H1 (cell line): ENCODE data around the gene GPR141. TPM values are rescaled to one million over a fixed set of nuclear protein-coding genes. Genes with fewer than 3 reads are reported as not detected.

Experiments used
- CTCF ChIA-PET: fragments of 300-600 bp; sonication (Branson Sonifier 250); formaldehyde crosslinking; loops from one replicate; lab custom pipeline; 2021; ENCODE audit not compliant: partially characterized antibody; lab: Charles Lee
- POLR2A ChIA-PET: fragments of 300-600 bp; sonication (Branson Sonifier 250); formaldehyde crosslinking; loops from one replicate; lab custom pipeline; 2021; ENCODE audit warnings: inconsistent platforms; ENCODE audit not compliant: partially characterized antibody; lab: Charles Lee
- DNase-seq, 2 experiments: peaks; one replicate each; pipeline versions ENCODE4 v3.0.0 to v3.0.0-alpha.2; 2010 to 2022; ENCODE audit warnings: low spot score in 2 of 2, low read depth in 1 of 2, mixed read lengths in 1 of 2
- FAIRE-seq: peaks from 2 replicates; lab custom pipeline; 2011; peaks lifted over from hg19 to GRCh38; lab: Jason Lieb, UNC
- H2AFZ ChIP-seq: 2 replicates; pipeline ENCODE4 v1.8.1; 2012; ENCODE audit warnings: low read length, inconsistent platforms
- H2AK5ac ChIP-seq: 2 replicates; pipeline ENCODE4 v1.6.1; 2013; ENCODE audit warnings: low read depth, low read length
- H2BK120ac ChIP-seq: replicated peaks from 2 replicates; pipeline ENCODE3; 2013; ENCODE audit warnings: low read depth, low read length, inconsistent platforms
- H2BK12ac ChIP-seq: 2 replicates; pipeline ENCODE4 v1.6.1; 2013; ENCODE audit warnings: low read depth, low read length
- H2BK15ac ChIP-seq: 2 replicates; pipeline ENCODE4 v1.6.1; 2013; ENCODE audit warnings: low read length
- H2BK20ac ChIP-seq: 2 replicates; pipeline ENCODE4 v1.6.1; 2013; ENCODE audit warnings: low read length
- H2BK5ac ChIP-seq: 2 replicates; pipeline ENCODE4 v1.6.1; 2013; ENCODE audit warnings: low read depth, low read length
- H3K14ac ChIP-seq: 2 replicates; pipeline ENCODE4 v1.6.1; 2013; ENCODE audit warnings: inconsistent platforms; ENCODE audit not compliant: insufficient read length
- H3K18ac ChIP-seq: 2 replicates; pipeline ENCODE4 v1.6.1; 2013; ENCODE audit warnings: low read length; ENCODE audit errors: extremely low read depth
- H3K23ac ChIP-seq: 2 replicates; pipeline ENCODE4 v1.6.1; 2013; ENCODE audit warnings: inconsistent platforms; ENCODE audit not compliant: insufficient read length
- H3K23me2 ChIP-seq: 2 replicates; pipeline ENCODE4 v1.6.1; 2013; ENCODE audit warnings: low read depth, low read length
- H3K27ac ChIP-seq: 2 replicates; pipeline ENCODE4 v1.6.1; 2011; ENCODE audit warnings: low read depth, low read length, inconsistent platforms
- H3K27me3 ChIP-seq, 4 experiments: replicated peaks in 1 of 4; 1 replicate in 1 of 4; 2 replicates in 3 of 4; pipeline versions ENCODE4 v1.6.1 to v1.8.1; 2011 to 2013; ENCODE audit warnings: low read length in 3 of 4, mild to moderate bottlenecking in 3 of 4, inconsistent platforms in 2 of 4, mixed read lengths in 2 of 4, moderate library complexity in 1 of 4; ENCODE audit not compliant: control insufficient read depth in 3 of 4, insufficient read depth in 3 of 4; ENCODE audit errors: extremely low read depth in 1 of 4
- H3K36me3 ChIP-seq, 4 experiments: 2 replicates each; pipeline versions ENCODE4 v1.6.1 to v1.8.1; 2011 to 2013; ENCODE audit warnings: mild to moderate bottlenecking in 4 of 4, low read length in 3 of 4, moderate library complexity in 2 of 4, control low read depth in 1 of 4, inconsistent platforms in 1 of 4; ENCODE audit not compliant: insufficient read depth in 4 of 4, control insufficient read depth in 2 of 4
- H3K4ac ChIP-seq: replicated peaks from 2 replicates; pipeline ENCODE3; 2013; ENCODE audit warnings: low read length, low read depth, mixed read lengths, inconsistent platforms; ENCODE audit not compliant: insufficient read length
- H3K4me1 ChIP-seq, 4 experiments: replicated peaks in 1 of 4; 1 replicate in 1 of 4; 2 replicates in 3 of 4; pipeline versions ENCODE4 v1.6.1 to v1.8.1; 2011 to 2013; ENCODE audit warnings: low read length in 3 of 4, inconsistent platforms in 2 of 4, mixed read lengths in 1 of 4; ENCODE audit not compliant: insufficient read depth in 4 of 4, control insufficient read depth in 3 of 4
- H3K4me2 ChIP-seq, 2 experiments: 2 replicates each; pipeline versions ENCODE4 v1.6.1 to v1.8.1; 2011 to 2013; ENCODE audit warnings: low read depth in 2 of 2, low read length in 2 of 2, control low read depth in 1 of 2, inconsistent platforms in 1 of 2, mild to moderate bottlenecking in 1 of 2; ENCODE audit not compliant: insufficient read depth in 1 of 2
- H3K4me3 ChIP-seq, 4 experiments: fragments of 200-600, 300-600 bp in 1 of 4; sonication (generic), shearing (Covaris generic), sonication (Bioruptor Twin) in 1 of 4; 2 replicates each; pipeline versions ENCODE4 v1.5.1 to v1.8.1; 2011 to 2016; ENCODE audit warnings: low read length in 4 of 4, low read depth in 3 of 4, control low read depth in 2 of 4, inconsistent platforms in 2 of 4, mild to moderate bottlenecking in 2 of 4, mixed read lengths in 1 of 4, moderate library complexity in 1 of 4; ENCODE audit not compliant: insufficient read depth in 2 of 4; ENCODE audit errors: extremely low read depth in 1 of 4
- H3K56ac ChIP-seq: replicated peaks from 2 replicates; pipeline ENCODE3; 2013; ENCODE audit warnings: low read depth, mild to moderate bottlenecking, mixed read lengths, low read length, inconsistent platforms; ENCODE audit not compliant: insufficient read length
- H3K79me1 ChIP-seq: 2 replicates; pipeline ENCODE4 v1.6.1; 2013; ENCODE audit warnings: low read depth, low read length, control low read depth
- H3K79me2 ChIP-seq, 2 experiments: 2 replicates each; pipeline versions ENCODE4 v1.6.1 to v1.8.1; 2012 to 2013; ENCODE audit warnings: low read length in 2 of 2, mild to moderate bottlenecking in 2 of 2, inconsistent platforms in 1 of 2; ENCODE audit not compliant: insufficient read depth in 2 of 2, control insufficient read depth in 1 of 2
- H3K9ac ChIP-seq, 4 experiments: replicated peaks in 1 of 4; 1 replicate in 1 of 4; 2 replicates in 3 of 4; pipeline versions ENCODE4 v1.6.1 to v1.8.1; 2011 to 2013; ENCODE audit warnings: low read depth in 3 of 4, low read length in 3 of 4, control low read depth in 2 of 4, mild to moderate bottlenecking in 2 of 4, moderate library complexity in 2 of 4, inconsistent platforms in 1 of 4; ENCODE audit errors: extremely low read depth in 1 of 4
- H3K9me3 ChIP-seq, 2 experiments: 2 replicates each; pipeline versions ENCODE4 v1.6.1 to v1.8.1; 2012 to 2013; ENCODE audit warnings: mild to moderate bottlenecking in 2 of 2, moderate library complexity in 2 of 2, control low read depth in 1 of 2, inconsistent platforms in 1 of 2, low read depth in 1 of 2, low read length in 1 of 2, mixed read lengths in 1 of 2; ENCODE audit not compliant: insufficient read depth in 2 of 2
- H4K20me1 ChIP-seq, 2 experiments: replicated peaks in 1 of 2; 2 replicates each; pipeline versions ENCODE3 to v1.8.1; 2011 to 2013; ENCODE audit warnings: inconsistent platforms in 2 of 2, low read length in 2 of 2, mild to moderate bottlenecking in 1 of 2; ENCODE audit not compliant: insufficient read depth in 2 of 2, control insufficient read depth in 1 of 2
- H4K5ac ChIP-seq: 2 replicates; pipeline ENCODE4 v1.6.1; 2013; ENCODE audit warnings: low read length, low read depth, mixed read lengths, inconsistent platforms; ENCODE audit not compliant: insufficient read length
- H4K8ac ChIP-seq: 2 replicates; pipeline ENCODE4 v1.8.0; 2013; ENCODE audit warnings: mild to moderate bottlenecking, moderate library complexity, low read length, inconsistent platforms; ENCODE audit not compliant: insufficient read depth; ENCODE audit errors: extremely low read depth
- H4K91ac ChIP-seq: replicated peaks from 2 replicates; pipeline ENCODE3; 2013; ENCODE audit warnings: low read length, mixed read lengths, inconsistent platforms; ENCODE audit not compliant: insufficient read length
- BCL11A ChIP-seq, 2 experiments: IDR thresholded peaks; one replicate each; pipeline ENCODE4 v1.6.1; 2011; ENCODE audit warnings: low read depth in 2 of 2, low read length in 2 of 2, mild to moderate bottlenecking in 2 of 2
- EP300 ChIP-seq, 2 experiments: IDR thresholded peaks; 1 replicate in 1 of 2; 2 replicates in 1 of 2; pipeline ENCODE4 v1.6.1; 2011 to 2012; ENCODE audit warnings: low read depth in 2 of 2, low read length in 2 of 2, mild to moderate bottlenecking in 2 of 2, borderline replicate concordance in 1 of 2, inconsistent platforms in 1 of 2, moderate library complexity in 1 of 2
- NRF1 ChIP-seq: IDR thresholded peaks from 2 replicates; pipeline ENCODE4 v1.6.1; 2011; ENCODE audit warnings: mild to moderate bottlenecking, low read depth, low read length, improper control_type of control experiment
- SAP30 ChIP-seq: fragments of 300-600 bp; sonication (generic); IDR thresholded peaks from 2 replicates; pipeline ENCODE4 v1.7.1; 2012; ENCODE audit warnings: low read length, moderate library complexity, mild to moderate bottlenecking, inconsistent platforms; ENCODE audit not compliant: insufficient read depth, insufficient replicate concordance
- WGBS, 2 experiments: shearing (Covaris generic) in 1 of 2; methylation state at CpG; one replicate each; pipeline versions ENCODE4 v1.1.6 to v1.1.7; 2013 to 2015; ENCODE audit warnings: low lambda C conversion rate in 2 of 2, mixed read lengths in 2 of 2, inconsistent platforms in 1 of 2, low coverage in 1 of 2, missing lambda C conversion rate in 1 of 2; ENCODE audit not compliant: insufficient replicate concordance in 2 of 2, insufficient coverage in 1 of 2, insufficient read length in 1 of 2; ENCODE audit errors: extremely low coverage in 1 of 2, missing lambda C conversion rate in 1 of 2; 5-methylcytosine and 5-hydroxymethylcytosine counted together
- polyA plus RNA-seq, 7 experiments: library from polyadenylated mRNA; depleted of rRNA in 3 of 7; stranded (reverse) in 5 of 7; unstranded in 2 of 7; fragments of >200 nt in 5 of 7; fragments of 200-250 nt in 2 of 7; gene quantifications; 1 replicate in 5 of 7; 2 replicates in 1 of 7; 4 replicates in 1 of 7; pipeline versions ENCODE4 v1.2.1 to v1.2.3, GENCODE V29; 2011 to 2013; ENCODE audit warnings: missing spikeins in 2 of 7, mixed read lengths in 2 of 7
- total RNA-seq: library from RNA; stranded (reverse); fragmentation: NEBNext Ultra II Directional; extraction: Animal tissue kit (Norgen Biotek cat#: 25700); gene quantifications from 2 replicates; pipeline ENCODE4 v1.2.1, GENCODE V29; 2021

GPR141 gene
- total and polyA plus RNA-seq, 2 of the 8 experiments (the other 6 are each of a cell fraction or from before 2014, with no cell fraction given): 0.45 to 1.0 TPM

GRCh38 chr7:37784015-37784414 lies 100.4 kb downstream of the GPR141 start:
- Histone ChIP-seq H3K14ac (no peak overlapping the region), H3K4me2 (no peak overlapping the region), H2BK20ac (no peak overlapping the region), H4K8ac (no peak overlapping the region), H3K79me2 (no peaks in the 10 kb centered on the region), H3K18ac (no peak overlapping the region), H2BK12ac (no peak overlapping the region), H3K79me1 (no peaks in the 10 kb centered on the region), H2AK5ac (no peak overlapping the region), H3K4ac (no peak overlapping the region), H2AFZ (no peak overlapping the region), H3K9ac (no peak overlapping the region), H4K20me1 (peaks cover 0 to 2% of the 10 kb centered on the region in 2 experiments), H4K91ac (no peak overlapping the region), H2BK120ac (no peak overlapping the region), H3K27ac (no peak overlapping the region), H3K4me3 (no peak overlapping the region), H3K23ac (no peak overlapping the region), H2BK15ac (no peak overlapping the region), H3K56ac (no peak overlapping the region), H3K27me3 (no peaks in the 10 kb centered on the region), H3K4me1 (peaks cover 0 to 5% (median 0%) of the 10 kb centered on the region in 4 experiments; a peak in 1 of 7 replicates), H3K9me3 (no peaks in the 10 kb centered on the region), H3K36me3 (no peaks in the 10 kb centered on the region), H2BK5ac (no peak overlapping the region), H3K23me2 (no peaks in the 10 kb centered on the region), H4K5ac (no peak overlapping the region)
- DNase-seq (no peak), FAIRE-seq (no peak)
- ChIA-PET POLR2A (no interaction called here), CTCF (interaction anchor here (1.2 to 1.6 kb wide), 2 partner anchors 10 to 20 kb away, joined by 3 to 4 read pairs; no protein-coding TSS in a partner anchor)
- WGBS, 2 experiments: 69% methylated on average over 3 of the region's 3 CpGs; no CpG with 5 or more reads in 1 of the 2 experiments
- TF ChIP-seq NRF1 (no peak), SAP30 (no peak), BCL11A (IDR thresholded peaks at IDR 0.05; ENCODE audit: low read depth in 2 of 2, low read length in 2 of 2) (no peak), EP300 (IDR thresholded peaks at IDR 0.05; ENCODE audit: borderline replicate concordance in 1 of 2, low read depth in 2 of 2, low read length in 2 of 2) (no peak)
